H9 (cell line): ENCODE results near the gene CBX1. TPM values are rescaled to one million over a fixed set of nuclear protein-coding genes. Genes with fewer than 3 reads are reported as not detected.
A peak's percentile ranks its signal among the peaks of the same experiment; 100 is the strongest.
"Not testable (repeated sequence)": the region's sequence is repeated elsewhere in the genome, so short reads cannot be mapped to it uniquely, and the experiment has no call there.

ENCODE experiments used
- DNase-seq: peaks from one replicate; pipeline ENCODE4 v3.0.0-alpha.2; 2017
- H2AFZ ChIP-seq: one replicate; pipeline ENCODE4 v1.6.1; 2013; ENCODE audit warnings: mild to moderate bottlenecking, low read length, control low read depth, moderate library complexity
- H2AK5ac ChIP-seq: 2 replicates; pipeline ENCODE4 v1.6.1; 2013; ENCODE audit warnings: low read length, control low read depth, mixed read lengths; ENCODE audit not compliant: insufficient read length
- H2BK120ac ChIP-seq: one replicate; pipeline ENCODE4 v1.6.1; 2013; ENCODE audit warnings: low read depth, mild to moderate bottlenecking, low read length, control low read depth, inconsistent platforms; ENCODE audit not compliant: poor library complexity, severe bottlenecking
- H2BK12ac ChIP-seq: 2 replicates; pipeline ENCODE4 v1.6.1; 2013; ENCODE audit warnings: low read length, control low read depth, mixed read lengths, low read depth; ENCODE audit not compliant: insufficient read length
- H2BK15ac ChIP-seq: 2 replicates; pipeline ENCODE4 v1.6.1; 2013; ENCODE audit warnings: low read depth, low read length, control low read depth
- H2BK20ac ChIP-seq: one replicate; pipeline ENCODE4 v1.6.1; 2013; ENCODE audit warnings: low read depth, mild to moderate bottlenecking, low read length, control low read depth, inconsistent platforms; ENCODE audit not compliant: poor library complexity, severe bottlenecking
- H2BK5ac ChIP-seq: 2 replicates; pipeline ENCODE4 v1.6.1; 2013; ENCODE audit warnings: low read length, control low read depth, mixed read lengths; ENCODE audit not compliant: insufficient read length
- H3K14ac ChIP-seq: 2 replicates; pipeline ENCODE4 v1.6.1; 2013; ENCODE audit warnings: low read length, control low read depth; ENCODE audit not compliant: insufficient read depth
- H3K18ac ChIP-seq: 2 replicates; pipeline ENCODE4 v1.6.1; 2013; ENCODE audit warnings: low read depth, mild to moderate bottlenecking, mixed read lengths, low read length, control low read depth; ENCODE audit not compliant: insufficient read length
- H3K23ac ChIP-seq: 2 replicates; pipeline ENCODE4 v1.6.1; 2013; ENCODE audit warnings: low read length, control low read depth, mixed read lengths, low read depth; ENCODE audit not compliant: insufficient read length
- H3K23me2 ChIP-seq: 2 replicates; pipeline ENCODE4 v1.6.1; 2013; ENCODE audit warnings: low read depth, mild to moderate bottlenecking, mixed read lengths, low read length, control low read depth; ENCODE audit not compliant: insufficient read length, poor library complexity, severe bottlenecking
- H3K27ac ChIP-seq: 2 replicates; pipeline ENCODE4 v1.5.1; 2013; ENCODE audit warnings: low read length, control low read depth, mixed read lengths, low read depth; ENCODE audit not compliant: insufficient read length
- H3K27me3 ChIP-seq: 2 replicates; pipeline ENCODE4 v1.6.1; 2013; ENCODE audit warnings: low read length, control low read depth, inconsistent platforms; ENCODE audit not compliant: insufficient read depth
- H3K4ac ChIP-seq: 2 replicates; pipeline ENCODE4 v1.6.1; 2013; ENCODE audit warnings: low read depth, mild to moderate bottlenecking, control low read depth, inconsistent platforms, low read length, moderate library complexity
- H3K4me1 ChIP-seq: 2 replicates; pipeline ENCODE4 v1.6.1; 2013; ENCODE audit warnings: low read length, control low read depth, inconsistent platforms; ENCODE audit not compliant: insufficient read depth
- H3K4me2 ChIP-seq: 2 replicates; pipeline ENCODE4 v1.6.1; 2013; ENCODE audit warnings: low read length, control low read depth, mixed read lengths; ENCODE audit not compliant: insufficient read length, insufficient read depth
- H3K56ac ChIP-seq: 2 replicates; pipeline ENCODE4 v1.6.1; 2013; ENCODE audit warnings: low read depth, mild to moderate bottlenecking, mixed read lengths, low read length, control low read depth; ENCODE audit not compliant: insufficient read length
- H3K79me1 ChIP-seq: 2 replicates; pipeline ENCODE4 v1.6.1; 2013; ENCODE audit warnings: low read depth, mild to moderate bottlenecking, moderate library complexity, low read length, control low read depth, inconsistent platforms; ENCODE audit not compliant: insufficient read depth, poor library complexity, severe bottlenecking
- H3K79me2 ChIP-seq: 2 replicates; pipeline ENCODE4 v1.6.1; 2013; ENCODE audit warnings: low read length, control low read depth, inconsistent platforms; ENCODE audit not compliant: insufficient read depth
- H3K9ac ChIP-seq: 2 replicates; pipeline ENCODE4 v1.6.1; 2013; ENCODE audit warnings: low read length, control low read depth, mixed read lengths; ENCODE audit not compliant: insufficient read length; ENCODE audit errors: extremely low read depth
- H3K9me3 ChIP-seq: one replicate; pipeline ENCODE4 v1.6.1; 2013; ENCODE audit warnings: low read depth, low read length, inconsistent platforms; ENCODE audit not compliant: control insufficient read depth
- H3T11ph ChIP-seq: one replicate; pipeline ENCODE4 v1.6.1; 2013; ENCODE audit warnings: mild to moderate bottlenecking, low read length, control low read depth, inconsistent platforms
- H4K20me1 ChIP-seq: one replicate; pipeline ENCODE4 v1.6.1; 2013; ENCODE audit not compliant: control insufficient read depth, insufficient read length, insufficient read depth
- H4K5ac ChIP-seq: 2 replicates; pipeline ENCODE4 v1.6.1; 2013; ENCODE audit warnings: low read depth, mild to moderate bottlenecking, mixed read lengths, low read length, control low read depth; ENCODE audit not compliant: insufficient read length
- H4K8ac ChIP-seq: replicated peaks from 2 replicates; pipeline ENCODE4 v1.6.1; 2013; ENCODE audit warnings: low read length, control low read depth, mixed read lengths, low read depth; ENCODE audit not compliant: insufficient read length
- H4K91ac ChIP-seq: 2 replicates; pipeline ENCODE4 v1.6.1; 2013; ENCODE audit warnings: low read depth, mild to moderate bottlenecking, moderate library complexity, mixed read lengths, low read length, control low read depth; ENCODE audit not compliant: insufficient read length
- H3K27ac Mint-ChIP-seq, 3 experiments: 2 replicates in 2 of 3; 3 replicates in 1 of 3; pipeline ENCODE4 v1.8.0; 2020 to 2021; ENCODE audit warnings: mixed read lengths in 3 of 3, mild to moderate bottlenecking in 1 of 3, moderate library complexity in 1 of 3
- H3K27me3 Mint-ChIP-seq: 2 replicates; pipeline ENCODE4 v1.8.0; 2021; ENCODE audit warnings: low read depth, mild to moderate bottlenecking, moderate library complexity, mixed read lengths
- H3K36me3 Mint-ChIP-seq, 3 experiments: 2 replicates in 2 of 3; 3 replicates in 1 of 3; pipeline ENCODE4 v1.8.0; 2020 to 2021; ENCODE audit warnings: low read depth in 3 of 3, mixed read lengths in 3 of 3; ENCODE audit not compliant: insufficient read depth in 1 of 3
- H3K4me1 Mint-ChIP-seq, 2 experiments: 2 replicates each; pipeline ENCODE4 v1.8.0; 2020; ENCODE audit warnings: mixed read lengths in 2 of 2
- H3K4me3 Mint-ChIP-seq, 2 experiments: 2 replicates in 1 of 2; 3 replicates in 1 of 2; pipeline ENCODE4 v1.8.0; 2020 to 2021; ENCODE audit warnings: mild to moderate bottlenecking in 2 of 2, mixed read lengths in 2 of 2, moderate library complexity in 1 of 2
- H3K9me3 Mint-ChIP-seq, 2 experiments: 2 replicates in 1 of 2; 3 replicates in 1 of 2; pipeline ENCODE4 v1.8.0; 2020; ENCODE audit warnings: mild to moderate bottlenecking in 2 of 2, mixed read lengths in 2 of 2, moderate library complexity in 1 of 2
- WGBS: extraction: QIAGEN DNeasy Blood & Tissue Kit; methylation state at CpG from one replicate; pipeline ENCODE4 v1.1.7; 2013; ENCODE audit warnings: missing lambda C conversion rate, low lambda C conversion rate, mixed read lengths; ENCODE audit not compliant: insufficient read length; ENCODE audit errors: extremely low coverage; 5-methylcytosine and 5-hydroxymethylcytosine counted together
- total RNA-seq: library from RNA; stranded (reverse); gene quantifications from 2 replicates; pipeline ENCODE4 v1.2.1, GENCODE V29; 2021
- TF ChIP-seq, protein P1 (sequence below): fragments of 200-600 bp; sonication (generic); conservative IDR thresholded peaks from 3 replicates; pipeline ENCODE4 v1.8.0; 2021; ENCODE audit warnings: antibody characterized with exemption, mild to moderate bottlenecking

The CBX1 gene
- total RNA-seq, 1 experiment from 2014 or later, result 155 TPM

- peaks cover 11 to 13% of the 10 kb centered on the region in 2 experiments for H3K4me1 Mint-ChIP-seq
- H3K79me2 ChIP-seq, result no peaks in the 10 kb centered on the region
- no peak overlapping the region for H3K4me3 Mint-ChIP-seq
Observed at GRCh38 chr17:48068491-48068961, 32.8 kb downstream of the CBX1 start.

GRCh38 chr17:48067808-48068207 is 33.5 kb downstream of the CBX1 start:
- no CpG with 5 or more reads among the region's 2 CpGs for WGBS
- peaks cover 14 to 82% (median 57%) of the 10 kb centered on the region in 3 experiments for H3K36me3 Mint-ChIP-seq
- not testable (repeated sequence) for H2AFZ ChIP-seq, H3K14ac ChIP-seq, H3K27me3 Mint-ChIP-seq, H3K56ac ChIP-seq, H3K79me1 ChIP-seq, H2BK20ac ChIP-seq, H3K4me2 ChIP-seq, H3K27ac Mint-ChIP-seq, H2BK5ac ChIP-seq, H3K79me2 ChIP-seq, H3K4me3 Mint-ChIP-seq, H3T11ph ChIP-seq, H2BK15ac ChIP-seq, H4K5ac ChIP-seq, H4K20me1 ChIP-seq, H2BK120ac ChIP-seq, H3K9me3 ChIP-seq, H3K9me3 Mint-ChIP-seq, H3K4me1 ChIP-seq, H3K9ac ChIP-seq, H3K23me2 ChIP-seq, H4K8ac ChIP-seq, DNase-seq, H3K4ac ChIP-seq, H3K27ac ChIP-seq, H2AK5ac ChIP-seq, H2BK12ac ChIP-seq, H3K18ac ChIP-seq, H3K27me3 ChIP-seq, H4K91ac ChIP-seq, H3K23ac ChIP-seq
- peaks cover 11 to 13% of the 10 kb centered on the region in 2 experiments for H3K4me1 Mint-ChIP-seq

More at GRCh38 chr17:48068491-48068961, 32.8 kb downstream of the CBX1 start:
- no peak overlapping the region for H4K8ac ChIP-seq
- H3K79me1 ChIP-seq, result no peaks in the 10 kb centered on the region
- no peak overlapping the region for H4K91ac ChIP-seq
- no peak overlapping the region for H3K9ac ChIP-seq
- H3K4ac ChIP-seq, result no peak overlapping the region
- no peak overlapping the region for H3K18ac ChIP-seq
- H2BK5ac ChIP-seq, result no peak overlapping the region
- H3K36me3 Mint-ChIP-seq, result peaks cover 17 to 83% (median 63%) of the 10 kb centered on the region in 3 experiments
- H3K27ac ChIP-seq, result no peak overlapping the region
- TF ChIP-seq, protein P1, sequence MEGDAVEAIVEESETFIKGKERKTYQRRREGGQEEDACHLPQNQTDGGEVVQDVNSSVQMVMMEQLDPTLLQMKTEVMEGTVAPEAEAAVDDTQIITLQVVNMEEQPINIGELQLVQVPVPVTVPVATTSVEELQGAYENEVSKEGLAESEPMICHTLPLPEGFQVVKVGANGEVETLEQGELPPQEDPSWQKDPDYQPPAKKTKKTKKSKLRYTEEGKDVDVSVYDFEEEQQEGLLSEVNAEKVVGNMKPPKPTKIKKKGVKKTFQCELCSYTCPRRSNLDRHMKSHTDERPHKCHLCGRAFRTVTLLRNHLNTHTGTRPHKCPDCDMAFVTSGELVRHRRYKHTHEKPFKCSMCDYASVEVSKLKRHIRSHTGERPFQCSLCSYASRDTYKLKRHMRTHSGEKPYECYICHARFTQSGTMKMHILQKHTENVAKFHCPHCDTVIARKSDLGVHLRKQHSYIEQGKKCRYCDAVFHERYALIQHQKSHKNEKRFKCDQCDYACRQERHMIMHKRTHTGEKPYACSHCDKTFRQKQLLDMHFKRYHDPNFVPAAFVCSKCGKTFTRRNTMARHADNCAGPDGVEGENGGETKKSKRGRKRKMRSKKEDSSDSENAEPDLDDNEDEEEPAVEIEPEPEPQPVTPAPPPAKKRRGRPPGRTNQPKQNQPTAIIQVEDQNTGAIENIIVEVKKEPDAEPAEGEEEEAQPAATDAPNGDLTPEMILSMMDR, result peak; percentile 68
- no peak overlapping the region for H3K56ac ChIP-seq
- H3K9me3 ChIP-seq, result no peaks in the 10 kb centered on the region
- no peak overlapping the region for H2BK120ac ChIP-seq
- no peaks in the 10 kb centered on the region for H3K23me2 ChIP-seq
- peak overlapping the region in 2 of 3 experiments; percentile 70 to 80; a peak in 5 of 7 replicates for H3K27ac Mint-ChIP-seq
- H4K20me1 ChIP-seq, result no peaks in the 10 kb centered on the region
- no peak overlapping the region for H3K4me2 ChIP-seq
- H2AFZ ChIP-seq, result no peak overlapping the region
- no peaks in the 10 kb centered on the region for H3K27me3 ChIP-seq
- H4K5ac ChIP-seq, result no peak overlapping the region
- H3K9me3 Mint-ChIP-seq, result no peaks in the 10 kb centered on the region
- no peaks in the 10 kb centered on the region for H3K4me1 ChIP-seq
- no peak overlapping the region for H2BK20ac ChIP-seq
- H3K14ac ChIP-seq, result no peak overlapping the region
- DNase-seq, result peak; percentile 76
- no peak overlapping the region for H3T11ph ChIP-seq
- H2BK12ac ChIP-seq, result no peak overlapping the region
- H3K23ac ChIP-seq, result no peak overlapping the region
- H2AK5ac ChIP-seq, result no peak overlapping the region
- no peaks in the 10 kb centered on the region; the same call in 1 of the 2 replicates for H3K27me3 Mint-ChIP-seq
- H2BK15ac ChIP-seq, result no peak overlapping the region
- WGBS, result no CpG with 5 or more reads among the region's 3 CpGs
